GM23338 (cell line): Measurements from ENCODE around the gene ENPP7. TPM values are rescaled to one million over a fixed set of nuclear protein-coding genes. Genes with fewer than 3 reads are reported as not detected.

ENCODE experiments used
- ATAC-seq: fragments of 200-7000 bp; cut with Tn5 transposase; 3 replicates; pipeline ENCODE4 v1.9.1; 2020
- DNase-seq: peaks from one replicate; pipeline ENCODE4 v3.0.0-alpha.2; 2015; ENCODE audit warnings: low spot score
- H2AFZ ChIP-seq: fragments of 200-600 bp; sonication (generic); 2 replicates; pipeline ENCODE4 v1.8.0; 2016; ENCODE audit warnings: antibody characterized with exemption, mild to moderate bottlenecking, moderate library complexity
- H3F3A ChIP-seq: fragments of 200-600 bp; sonication (generic); replicated peaks from 2 replicates; pipeline ENCODE4 v1.8.0; 2017; ENCODE audit warnings: antibody characterized with exemption, mixed run types, low read depth
- H3K27ac ChIP-seq: fragments of 200-600 bp; sonication (generic); 2 replicates; pipeline ENCODE4 v1.6.1; 2016; ENCODE audit warnings: low read depth
- H3K27me3 ChIP-seq: fragments of 200-600 bp; sonication (generic); 2 replicates; pipeline ENCODE4 v1.8.0; 2016; ENCODE audit warnings: mild to moderate bottlenecking, mixed run types, moderate library complexity; ENCODE audit not compliant: insufficient read depth
- H3K36me3 ChIP-seq: fragments of 200-600 bp; sonication (generic); 2 replicates; pipeline ENCODE4 v1.8.0; 2016; ENCODE audit warnings: mild to moderate bottlenecking; ENCODE audit not compliant: insufficient read depth
- H3K4me1 ChIP-seq: fragments of 200-600 bp; sonication (generic); 2 replicates; pipeline ENCODE4 v1.8.0; 2016; ENCODE audit warnings: mild to moderate bottlenecking, moderate library complexity; ENCODE audit not compliant: insufficient read depth
- H3K4me2 ChIP-seq: fragments of 200-600 bp; sonication (generic); 2 replicates; pipeline ENCODE4 v1.7.1; 2017; ENCODE audit warnings: mixed run types
- H3K4me3 ChIP-seq: fragments of 200-600 bp; sonication (generic); 2 replicates; pipeline ENCODE4 v1.6.1; 2016; ENCODE audit warnings: mixed run types
- H3K79me2 ChIP-seq: fragments of 200-600 bp; sonication (generic); replicated peaks from 2 replicates; pipeline ENCODE4 v1.8.0; 2017; ENCODE audit warnings: mild to moderate bottlenecking; ENCODE audit not compliant: insufficient read depth
- H3K9me2 ChIP-seq: fragments of 200-600 bp; sonication (generic); 2 replicates; pipeline ENCODE4 v1.8.0; 2017; ENCODE audit not compliant: insufficient read depth
- H4K20me1 ChIP-seq: fragments of 200-600 bp; sonication (generic); replicated peaks from 2 replicates; pipeline ENCODE4 v1.8.0; 2017; ENCODE audit warnings: mild to moderate bottlenecking; ENCODE audit not compliant: insufficient read depth
- H3K27ac Mint-ChIP-seq: 2 replicates; pipeline ENCODE4 v1.8.0; 2020; ENCODE audit warnings: inconsistent platforms, mild to moderate bottlenecking, moderate library complexity, mixed read lengths
- H3K27me3 Mint-ChIP-seq: 3 replicates; pipeline ENCODE4 v1.8.0; 2022; ENCODE audit warnings: low read depth, mild to moderate bottlenecking, moderate library complexity, mixed read lengths, inconsistent platforms; ENCODE audit not compliant: insufficient read depth, poor library complexity
- H3K36me3 Mint-ChIP-seq: 3 replicates; pipeline ENCODE4 v1.8.0; 2021; ENCODE audit warnings: low read depth, mild to moderate bottlenecking, inconsistent platforms, moderate library complexity, mixed read lengths
- H3K4me1 Mint-ChIP-seq: 3 replicates; pipeline ENCODE4 v1.8.0; 2020; ENCODE audit warnings: mild to moderate bottlenecking, inconsistent platforms, mixed read lengths
- H3K4me3 Mint-ChIP-seq: 3 replicates; pipeline ENCODE4 v1.8.0; 2021; ENCODE audit warnings: moderate library complexity, mild to moderate bottlenecking, inconsistent platforms, mixed read lengths
- H3K9me3 Mint-ChIP-seq: 3 replicates; pipeline ENCODE4 v1.8.0; 2020; ENCODE audit warnings: moderate library complexity, mild to moderate bottlenecking, inconsistent platforms, mixed read lengths
- CTCF ChIP-seq, 2 experiments: fragments of 200-600 bp in 1 of 2; sonication (generic) in 1 of 2; conservative IDR thresholded peaks; 2 replicates each; pipeline versions ENCODE4 v1.5.1 to v1.6.1; 2016 to 2017; ENCODE audit warnings: antibody characterized with exemption in 2 of 2, low read depth in 2 of 2, mild to moderate bottlenecking in 2 of 2, moderate library complexity in 1 of 2
- ETS1 ChIP-seq: IDR thresholded peaks from 2 replicates; pipeline ENCODE4 v1.6.1; 2016; ENCODE audit warnings: antibody characterized with exemption
- EZH2 ChIP-seq: fragments of 200-600 bp; sonication (generic); IDR thresholded peaks from one replicate; pipeline ENCODE4 v1.8.0; 2017; ENCODE audit warnings: antibody characterized with exemption, mild to moderate bottlenecking, low read depth; ENCODE audit not compliant: unreplicated experiment
- EZH2phosphoT487 ChIP-seq: fragments of 200-600 bp; sonication (generic); IDR thresholded peaks from one replicate; pipeline ENCODE4 v1.8.1; 2018; ENCODE audit warnings: antibody characterized with exemption; ENCODE audit not compliant: unreplicated experiment
- JUNB ChIP-seq: IDR thresholded peaks from one replicate; pipeline ENCODE4 v1.6.1; 2016; ENCODE audit warnings: antibody characterized with exemption; ENCODE audit not compliant: unreplicated experiment
- POLR2AphosphoS5 ChIP-seq: IDR thresholded peaks from 2 replicates; pipeline ENCODE4 v1.6.1; 2016; ENCODE audit warnings: antibody characterized with exemption, low read depth
- REST ChIP-seq: IDR thresholded peaks from one replicate; pipeline ENCODE4 v1.6.1; 2018; ENCODE audit warnings: antibody characterized with exemption; ENCODE audit not compliant: unreplicated experiment
- STAT1 ChIP-seq: IDR thresholded peaks from one replicate; pipeline ENCODE4 v1.6.1; 2016; ENCODE audit warnings: antibody characterized with exemption; ENCODE audit not compliant: unreplicated experiment
- ZNF331 ChIP-seq: fragments of 250-450 bp; sonication (Bioruptor Pico); IDR thresholded peaks from 2 replicates; pipeline ENCODE4 v1.5.0; 2020; ENCODE audit warnings: low read depth, mild to moderate bottlenecking, moderate library complexity
- polyA plus RNA-seq: library from polyadenylated mRNA; unstranded; fragments of >200 nt; fragmentation: Nextera tagmentation; extraction: Ambion mirVana; gene quantifications from 2 replicates; pipeline ENCODE4 v1.2.1, GENCODE V29; 2016
- total RNA-seq: library from RNA; depleted of rRNA; stranded (reverse); fragments of >200 nt; shearing (Covaris generic); gene quantifications from 2 replicates; pipeline ENCODE4 v1.2.3, GENCODE V29; 2014

ENPP7 gene
- total and polyA plus RNA-seq, 2 experiments from 2014 or later: not detected

- Mint-ChIP-seq H3K9me3 (no peaks in the 10 kb centered on the region), H3K4me1 (peaks cover 3% of the 10 kb centered on the region; the same call in 1 of the 3 replicates), H3K36me3 (no peaks in the 10 kb centered on the region), H3K27ac (no peak overlapping the region), H3K4me3 (no peak overlapping the region), H3K27me3 (peaks cover 51% of the 10 kb centered on the region)
- Histone ChIP-seq H3K79me2 (no peaks in the 10 kb centered on the region), H3K36me3 (no peaks in the 10 kb centered on the region), H3F3A (no peaks in the 10 kb centered on the region), H3K27ac (no peak overlapping the region), H4K20me1 (no peaks in the 10 kb centered on the region), H3K4me2 (no peak overlapping the region), H3K4me3 (no peak overlapping the region), H2AFZ (no peak overlapping the region), H3K4me1 (no peaks in the 10 kb centered on the region), H3K27me3 (peaks cover 38% of the 10 kb centered on the region), H3K9me2 (no peaks in the 10 kb centered on the region)
- TF ChIP-seq STAT1 (no peak), ZNF331 (no peak), POLR2AphosphoS5 (no peak), EZH2 (no peak)
- DNase-seq (no peak), ATAC-seq (no peak)
Observed at GRCh38 chr17:79739148-79740062, 8.7 kb downstream of the ENPP7 start.

- H3K27me3 Mint-ChIP-seq: peaks cover 57% of the 10 kb centered on the region
- H3K9me2 ChIP-seq: no peaks in the 10 kb centered on the region
- no peak for TF ChIP-seq STAT1
- TF ChIP-seq JUNB: no peak
- TF ChIP-seq EZH2phosphoT487: no peak
- H3K36me3 ChIP-seq: no peaks in the 10 kb centered on the region
- DNase-seq (no peak), ATAC-seq (no peak)
- no peaks in the 10 kb centered on the region for H3K36me3 Mint-ChIP-seq
- H3K4me1 Mint-ChIP-seq: peaks cover 3% of the 10 kb centered on the region; the same call in 1 of the 3 replicates
- no peak overlapping the region for H3K4me3 ChIP-seq
- no peaks in the 10 kb centered on the region for H3K4me1 ChIP-seq
- no peak overlapping the region for H3K27ac Mint-ChIP-seq
- peaks cover 39% of the 10 kb centered on the region for H3K27me3 ChIP-seq
- H3K79me2 ChIP-seq: no peaks in the 10 kb centered on the region
- no peaks in the 10 kb centered on the region for H4K20me1 ChIP-seq
- H3K4me3 Mint-ChIP-seq: no peak overlapping the region
- no peaks in the 10 kb centered on the region for H3K9me3 Mint-ChIP-seq
- H3K4me2 ChIP-seq: no peak overlapping the region
- H2AFZ ChIP-seq: no peak overlapping the region
- H3K27ac ChIP-seq: no peak overlapping the region
- no peaks in the 10 kb centered on the region for H3F3A ChIP-seq
Observed at GRCh38 chr17:79740413-79740812, 9.7 kb downstream of the ENPP7 start.

GRCh38 chr17:79741401-79741750 is 10.6 kb downstream of the ENPP7 start:
- H3K36me3 Mint-ChIP-seq: no peaks in the 10 kb centered on the region
- DNase-seq: no peak
- H3K4me3 Mint-ChIP-seq: peak overlapping the region; percentile 45
- no peak for TF ChIP-seq EZH2phosphoT487
- TF ChIP-seq EZH2: no peak
- TF ChIP-seq CTCF (conservative IDR thresholded peaks at IDR 0.05; ENCODE audit: low read depth in 2 of 2): no peak
- TF ChIP-seq ETS1: no peak
- no peak for TF ChIP-seq POLR2AphosphoS5
- no peak for TF ChIP-seq REST
- Histone ChIP-seq H3K4me2 (peak overlapping the region; percentile 83; the same call in 1 of the 2 replicates), H3K4me1 (peaks cover 2% of the 10 kb centered on the region; the same call in 1 of the 2 replicates), H3K79me2 (no peaks in the 10 kb centered on the region), H3K9me2 (no peaks in the 10 kb centered on the region), H3K27me3 (peaks cover 45% of the 10 kb centered on the region), H3K27ac (no peak overlapping the region), H3F3A (peaks cover 4% of the 10 kb centered on the region), H4K20me1 (no peaks in the 10 kb centered on the region), H3K4me3 (peak overlapping the region; percentile 68), H3K36me3 (no peaks in the 10 kb centered on the region), H2AFZ (peak overlapping the region; percentile 97; the same call in 1 of the 2 replicates)
- peaks cover 5% of the 10 kb centered on the region; the same call in 1 of the 3 replicates for H3K4me1 Mint-ChIP-seq
- H3K9me3 Mint-ChIP-seq: no peaks in the 10 kb centered on the region
- H3K27ac Mint-ChIP-seq: no peak overlapping the region
- H3K27me3 Mint-ChIP-seq: peaks cover 61% of the 10 kb centered on the region
- peak; percentile 30 for ATAC-seq
